DOHH2 (cell line): ENCODE data around the gene PRMT2.

ENCODE experiments used
- EZH2phosphoT487 ChIP-seq: fragments of 200-600 bp; sonication (generic); IDR thresholded peaks from 2 replicates; pipeline ENCODE4 v1.6.1; 2017; ENCODE audit warnings: borderline replicate concordance, mild to moderate bottlenecking, antibody characterized with exemption, low read length, moderate library complexity, mixed read lengths
- TF ChIP-seq, protein P1 (sequence below): fragments of 200-600 bp; sonication (generic); IDR thresholded peaks from one replicate; pipeline ENCODE4 v1.5.1; 2014; ENCODE audit warnings: antibody characterized with exemption, mild to moderate bottlenecking, low read depth, low read length; ENCODE audit not compliant: poor library complexity, severe bottlenecking

DNA sequence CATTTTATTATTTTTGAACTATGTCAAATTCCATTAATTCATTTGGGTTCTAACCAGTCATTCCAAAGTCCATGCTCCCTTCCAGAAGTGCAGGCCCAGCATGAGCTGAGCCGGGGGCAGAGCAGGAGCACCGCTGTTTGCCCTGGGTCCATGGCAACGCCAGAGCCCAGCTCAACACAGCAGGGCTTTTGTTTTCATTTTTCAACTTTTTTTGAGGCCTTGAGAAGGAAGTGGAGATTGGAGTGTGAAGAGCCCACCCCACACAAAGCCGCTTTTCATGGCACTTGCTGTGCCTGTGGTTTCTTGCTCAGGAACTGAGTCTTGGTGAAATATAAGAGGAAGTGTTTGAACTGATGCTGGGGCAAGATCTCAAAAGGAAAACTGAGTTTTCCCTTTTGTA, 13.2 kb upstream of the PRMT2 start:
- TF ChIP-seq, protein P1, sequence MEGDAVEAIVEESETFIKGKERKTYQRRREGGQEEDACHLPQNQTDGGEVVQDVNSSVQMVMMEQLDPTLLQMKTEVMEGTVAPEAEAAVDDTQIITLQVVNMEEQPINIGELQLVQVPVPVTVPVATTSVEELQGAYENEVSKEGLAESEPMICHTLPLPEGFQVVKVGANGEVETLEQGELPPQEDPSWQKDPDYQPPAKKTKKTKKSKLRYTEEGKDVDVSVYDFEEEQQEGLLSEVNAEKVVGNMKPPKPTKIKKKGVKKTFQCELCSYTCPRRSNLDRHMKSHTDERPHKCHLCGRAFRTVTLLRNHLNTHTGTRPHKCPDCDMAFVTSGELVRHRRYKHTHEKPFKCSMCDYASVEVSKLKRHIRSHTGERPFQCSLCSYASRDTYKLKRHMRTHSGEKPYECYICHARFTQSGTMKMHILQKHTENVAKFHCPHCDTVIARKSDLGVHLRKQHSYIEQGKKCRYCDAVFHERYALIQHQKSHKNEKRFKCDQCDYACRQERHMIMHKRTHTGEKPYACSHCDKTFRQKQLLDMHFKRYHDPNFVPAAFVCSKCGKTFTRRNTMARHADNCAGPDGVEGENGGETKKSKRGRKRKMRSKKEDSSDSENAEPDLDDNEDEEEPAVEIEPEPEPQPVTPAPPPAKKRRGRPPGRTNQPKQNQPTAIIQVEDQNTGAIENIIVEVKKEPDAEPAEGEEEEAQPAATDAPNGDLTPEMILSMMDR: no peak
- TF ChIP-seq EZH2phosphoT487: no peak
